A549 (cell line): ENCODE measurements around the gene ZNF385A. TPM values are rescaled to one million over a fixed set of nuclear protein-coding genes. Genes with fewer than 3 reads are reported as not detected.

Experiments used
- ATAC-seq, 2 experiments: fragments of 200-7000 bp in 1 of 2; fragments of >200 bp in 1 of 2; cut with Nextera tagmentation in 1 of 2; cut with Tn5 transposase in 1 of 2; 3 replicates each; pipeline versions ENCODE4 v1.8.0 to v1.9.1; 2018 to 2020; ENCODE audit warnings: mild to moderate bottlenecking in 1 of 2, moderate library complexity in 1 of 2
- CTCF ChIA-PET: fragments of 300-600 bp; sonication (Branson Sonifier 250); formaldehyde crosslinking; extraction: SDS; loops from one replicate; lab custom pipeline; 2021; ENCODE audit warnings: antibody characterized with exemption, inconsistent platforms; lab: Yijun Ruan, JAX
- POLR2A ChIA-PET: fragments of 350-600 bp; formaldehyde crosslinking; extraction: SDS; loops from one replicate; lab custom pipeline; 2021; ENCODE audit warnings: antibody characterized with exemption, inconsistent platforms; lab: Yijun Ruan, JAX
- DNase-seq, 2 experiments: peaks; one replicate each; pipeline versions ENCODE4 v3.0.0 to v3.0.0-alpha.2; 2011 to 2016; ENCODE audit warnings: low read depth in 1 of 2, low spot score in 1 of 2
- FAIRE-seq: peaks from 2 replicates; lab custom pipeline; 2011; peaks lifted over from hg19 to GRCh38; lab: Jason Lieb, UNC
- H3K27ac ChIP-seq, 2 experiments: fragments of >200 bp; sonication (Bioruptor Twin); formaldehyde crosslinking; 3 replicates each; pipeline ENCODE4 v1.5.1; 2016 to 2017
- H3K4me1 ChIP-seq: fragments of >200 bp; sonication (Bioruptor Twin); formaldehyde crosslinking; 3 replicates; pipeline ENCODE4 v1.6.1; 2016
- H3K4me2 ChIP-seq: fragments of >200 bp; sonication (Bioruptor Twin); formaldehyde crosslinking; 3 replicates; pipeline ENCODE4 v1.6.1; 2016
- H3K4me3 ChIP-seq: fragments of >200 bp; sonication (Bioruptor Twin); formaldehyde crosslinking; 3 replicates; pipeline ENCODE4 v1.5.1; 2016
- H3K9me3 ChIP-seq: fragments of >200 bp; sonication (Bioruptor Twin); formaldehyde crosslinking; 3 replicates; pipeline ENCODE4 v1.6.1; 2016
- CBX8 ChIP-seq: fragments of 200-600 bp; sonication (generic); IDR thresholded peaks from 2 replicates; pipeline ENCODE4 v1.6.1; 2016
- CTCF ChIP-seq: fragments of >200 bp; sonication (Bioruptor Twin); formaldehyde crosslinking; IDR thresholded peaks from 3 replicates; pipeline ENCODE4 v1.5.1; 2016
- E2F6 ChIP-seq: IDR thresholded peaks from 2 replicates; pipeline ENCODE4 v1.6.1; 2012; ENCODE audit warnings: low read depth, borderline replicate concordance
- EHMT2 ChIP-seq: fragments of 200-600 bp; sonication (generic); IDR thresholded peaks from 2 replicates; pipeline ENCODE4 v1.6.1; 2016; ENCODE audit warnings: antibody characterized with exemption, low read depth, mild to moderate bottlenecking, moderate library complexity
- ELK1 ChIP-seq: fragments of 150-350 bp; IDR thresholded peaks from 2 replicates; pipeline ENCODE4 v1.6.1; 2014; ENCODE audit warnings: low read depth, mild to moderate bottlenecking, low read length
- EP300 ChIP-seq, 2 experiments: fragments of >200 bp; sonication (Bioruptor Twin); formaldehyde crosslinking; IDR thresholded peaks; 2 replicates in 1 of 2; 3 replicates in 1 of 2; pipeline ENCODE4 v1.6.1; 2016 to 2017
- GATA3 ChIP-seq: IDR thresholded peaks from 2 replicates; pipeline ENCODE4 v1.6.1; 2012; ENCODE audit warnings: borderline replicate concordance
- HOXA7 ChIP-seq: fragments of 250-450 bp; sonication (Bioruptor Pico); IDR thresholded peaks from 2 replicates; pipeline ENCODE4 v1.5.0; 2020; ENCODE audit warnings: mild to moderate bottlenecking, moderate library complexity
- HOXB5 ChIP-seq: fragments of 250-450 bp; sonication (Bioruptor Pico); IDR thresholded peaks from 2 replicates; pipeline ENCODE4 v1.5.0; 2020; ENCODE audit warnings: mild to moderate bottlenecking, moderate library complexity
- JUN ChIP-seq, 2 experiments: fragments of >200 bp; sonication (Bioruptor Twin); formaldehyde crosslinking; IDR thresholded peaks; 2 replicates in 1 of 2; 3 replicates in 1 of 2; pipeline ENCODE4 v1.6.1; 2016 to 2017
- JUNB ChIP-seq: fragments of >200 bp; sonication (Bioruptor Twin); formaldehyde crosslinking; IDR thresholded peaks from 2 replicates; pipeline ENCODE4 v1.6.1; 2016
- KDM5A ChIP-seq: fragments of 200-600 bp; sonication (generic); IDR thresholded peaks from 2 replicates; pipeline ENCODE4 v1.6.1; 2016; ENCODE audit warnings: antibody characterized with exemption, mild to moderate bottlenecking
- MAFK ChIP-seq: fragments of 450-650 bp; IDR thresholded peaks from 2 replicates; pipeline ENCODE4 v1.6.1; 2014; ENCODE audit not compliant: partially characterized antibody
- MAZ ChIP-seq: fragments of 150-350 bp; IDR thresholded peaks from 2 replicates; pipeline ENCODE4 v1.6.1; 2014; ENCODE audit warnings: antibody characterized with exemption, low read depth, low read length, borderline replicate concordance
- NFE2L2 ChIP-seq: fragments of 150-350 bp; conservative IDR thresholded peaks from 2 replicates; pipeline ENCODE4 v1.6.1; 2014; ENCODE audit warnings: low read length
- NPAS2 ChIP-seq: fragments of 250-450 bp; sonication (Bioruptor Pico); IDR thresholded peaks from 2 replicates; pipeline ENCODE4 v1.8.0; 2022; ENCODE audit warnings: mild to moderate bottlenecking, moderate library complexity, borderline replicate concordance
- NR3C1 ChIP-seq: fragments of >200 bp; sonication (Bioruptor Twin); formaldehyde crosslinking; IDR thresholded peaks from 3 replicates; pipeline ENCODE4 v1.6.1; 2017
- POLR2AphosphoS2 ChIP-seq: conservative IDR thresholded peaks from 2 replicates; pipeline ENCODE4 v1.6.1; 2012; ENCODE audit warnings: low read length, improper control_type of control experiment, inconsistent platforms
- REST ChIP-seq: fragments of 200-600 bp; sonication (generic); IDR thresholded peaks from 2 replicates; pipeline ENCODE4 v1.6.1; 2016; ENCODE audit warnings: antibody characterized with exemption, mild to moderate bottlenecking, moderate library complexity
- SMC3 ChIP-seq: fragments of >200 bp; sonication (Bioruptor Twin); formaldehyde crosslinking; IDR thresholded peaks from 3 replicates; pipeline ENCODE4 v1.6.1; 2018; ENCODE audit warnings: inconsistent platforms
- ZFP36 ChIP-seq: fragments of 450-650 bp; IDR thresholded peaks from 2 replicates; pipeline ENCODE4 v1.6.1; 2014; ENCODE audit warnings: borderline replicate concordance; ENCODE audit not compliant: partially characterized antibody
- ZSCAN20 ChIP-seq: fragments of 250-450 bp; sonication (Bioruptor Pico); IDR thresholded peaks from 2 replicates; pipeline ENCODE4 v1.8.0; 2022; ENCODE audit warnings: mild to moderate bottlenecking, moderate library complexity
- WGBS: methylation state at CpG from one replicate; pipeline ENCODE4 v1.1.6; 2017; ENCODE audit errors: missing lambda C conversion rate; 5-methylcytosine and 5-hydroxymethylcytosine counted together
- polyA plus RNA-seq, 4 experiments: library from polyadenylated mRNA; depleted of rRNA in 3 of 4; stranded (reverse); fragments of >200 nt; fragmentation: RNase III in 1 of 4; extraction: RNeasy Plus Mini Kit Qiagen cat#74134 plus additional on column Dnase treatment in 1 of 4; gene quantifications; 2 replicates in 3 of 4; 3 replicates in 1 of 4; pipeline ENCODE4 v1.2.3, GENCODE V29; 2011 to 2017

The ZNF385A gene
- polyA plus RNA-seq, 2 of the 4 experiments (the other 2 are of a cell fraction) = 1.8 to 14.9 TPM

- TF ChIP-seq ELK1 (no peak), HOXB5 (CRISPR knock-in tag) (no peak), KDM5A (no peak), EHMT2 (no peak), MAZ (no peak), NR3C1 (no peak), NFE2L2 (no peak), JUN (IDR thresholded peaks at IDR 0.05) (no peak)
- CTCF ChIA-PET = interaction anchor here (0.7 to 8.3 kb wide), 14 partner anchors 9 to 114 kb away, joined by 3 to 125 read pairs (median 9); partner anchors contain the start of gene COPZ1
- no peak overlapping the region for H3K27ac ChIP-seq
- peaks cover 27% of the 10 kb centered on the region for H3K4me1 ChIP-seq
- WGBS = 98% methylated on average over 4 of the region's 4 CpGs
- ATAC-seq (no peak), FAIRE-seq (no peak), DNase-seq (no peak)
- H3K4me3 ChIP-seq = no peak overlapping the region
- no peak overlapping the region for H3K4me2 ChIP-seq
- no peaks in the 10 kb centered on the region for H3K9me3 ChIP-seq
- POLR2A ChIA-PET = interaction anchor here (0.8 to 1.7 kb wide), 2 partner anchors 26 to 74 kb away, joined by 3 to 5 read pairs; no protein-coding TSS in a partner anchor
Measured at GRCh38 chr12:54333420-54334034, 51.0 kb downstream of the ZNF385A start.

GRCh38 chr12:54331461-54331860 is 53.1 kb downstream of the ZNF385A start:
- WGBS = 91% methylated on average over 5 of the region's 5 CpGs
- Histone ChIP-seq H3K27ac (no peak overlapping the region), H3K9me3 (no peaks in the 10 kb centered on the region), H3K4me1 (peaks cover 48% of the 10 kb centered on the region), H3K4me2 (no peak overlapping the region), H3K4me3 (no peak overlapping the region)
- DNase-seq = no peak
- FAIRE-seq = no peak
- TF ChIP-seq CBX8 (no peak), EP300 (IDR thresholded peaks at IDR 0.05) (no peak)
- no peak for ATAC-seq
- CTCF ChIA-PET = interaction anchor here (1.7 to 8.3 kb wide), 4 partner anchors 28 to 48 kb away, joined by 3 to 125 read pairs (median 15); no protein-coding TSS in a partner anchor
- POLR2A ChIA-PET = interaction anchor here (1.2 kb wide), 1 partner anchor 51 kb away, joined by 3 read pairs; the partner anchor contains the start of genes CBX5 and HNRNPA1

GRCh38 chr12:54330442-54330841 is 54.1 kb downstream of the ZNF385A start:
- TF ChIP-seq E2F6 (no peak), GATA3 (no peak), HOXB5 (CRISPR knock-in tag) (no peak), KDM5A (no peak), JUN (IDR thresholded peaks at IDR 0.05) (no peak), POLR2AphosphoS2 (no peak), SMC3 (no peak), ZSCAN20 (CRISPR knock-in tag) (no peak)
- ATAC-seq = no peak
- ChIA-PET CTCF (interaction anchor here (0.6 to 2.4 kb wide), 7 partner anchors 11 to 82 kb away, joined by 3 to 7 read pairs (median 3); no protein-coding TSS in a partner anchor), POLR2A (interaction anchor here (0.8 kb wide), 1 partner anchor 19 kb away, joined by 6 read pairs; no protein-coding TSS in a partner anchor)
- DNase-seq = no peak
- Histone ChIP-seq H3K27ac (peak overlapping the region in 1 of 2 experiments; percentile 4; a peak in 1 of 6 replicates), H3K4me2 (peak overlapping the region; percentile 19), H3K4me3 (no peak overlapping the region), H3K4me1 (peaks cover 51% of the 10 kb centered on the region), H3K9me3 (no peaks in the 10 kb centered on the region)
- WGBS = 97% methylated on average over 3 of the region's 3 CpGs
- FAIRE-seq = no peak

- POLR2A ChIA-PET = no interaction called here
- no peak overlapping the region for H3K4me3 ChIP-seq
- DNase-seq (no peak), ATAC-seq (no peak), FAIRE-seq (no peak)
- peaks cover 49% of the 10 kb centered on the region for H3K4me1 ChIP-seq
- peak overlapping the region; percentile 19; the same call in 1 of the 3 replicates for H3K4me2 ChIP-seq
- 0 out of 6 replicates have a peak overlapping the region, but pooled peaks of 1 of the 2 experiments have one; percentile 22 for H3K27ac ChIP-seq
- CTCF ChIA-PET = interaction anchor here (0.9 to 10.2 kb wide), 10 partner anchors 5 to 109 kb away, joined by 3 to 100 read pairs (median 4); no protein-coding TSS in a partner anchor
- no peaks in the 10 kb centered on the region for H3K9me3 ChIP-seq
- 84% methylated on average over 5 of the region's 5 CpGs for WGBS
- TF ChIP-seq SMC3 (no peak), NPAS2 (no peak), CTCF (no peak), ZFP36 (no peak), MAFK (no peak), REST (no peak), HOXA7 (CRISPR knock-in tag) (no peak), JUNB (no peak)
Measured at GRCh38 chr12:54329759-54330158, 54.8 kb downstream of the ZNF385A start.
